Brain pericyte (primary cell): Measurements from ENCODE around the gene CDC14A.
"Not testable (repeated sequence)": the region's sequence is repeated elsewhere in the genome, so short reads cannot be mapped to it uniquely, and the experiment has no call there.

Source experiments
- DNase-seq: peaks from one replicate; pipeline ENCODE4 v3.0.0-alpha.2; 2012; ENCODE audit warnings: low read depth, low spot score

Gene CDC14A

DNA sequence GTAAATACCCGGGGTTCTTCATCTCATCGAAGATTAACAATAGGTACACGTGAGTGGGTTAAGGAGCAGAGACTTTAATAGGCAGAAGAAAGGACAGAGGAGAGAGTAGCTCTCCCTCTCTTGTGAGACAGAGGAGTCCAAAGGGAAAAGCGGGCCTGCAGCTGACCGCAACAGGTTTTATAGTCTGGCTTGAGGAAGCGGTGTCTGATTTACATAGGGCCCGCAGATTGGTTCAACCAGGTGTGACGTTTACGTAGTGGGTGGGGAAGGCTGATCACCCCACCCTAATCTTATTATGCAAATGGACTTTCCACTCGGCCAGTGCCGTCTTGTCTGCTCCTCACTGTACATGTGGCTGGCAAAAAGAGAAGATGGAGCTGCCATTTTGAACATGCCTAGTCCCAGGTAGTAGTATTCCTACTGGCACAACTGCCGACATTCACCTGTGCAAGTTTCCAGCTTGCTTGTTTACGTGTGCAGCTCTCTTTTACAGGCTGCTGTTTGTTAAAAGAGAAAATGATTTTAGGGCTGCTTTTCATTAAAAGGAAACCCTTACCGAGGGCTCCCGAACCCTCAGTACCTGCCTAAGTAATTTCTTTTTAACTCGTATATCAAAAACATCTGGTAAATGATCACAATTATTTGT, 10.6 kb downstream of the CDC14A start:
- no peak for DNase-seq

GRCh38 chr1:100363831-100364230, 11.5 kb downstream of the CDC14A start:
- no peak for DNase-seq

- no peak for DNase-seq
These were observed 12.4 kb downstream of the CDC14A start for GRCh38 chr1:100364697-100365096.

DNA sequence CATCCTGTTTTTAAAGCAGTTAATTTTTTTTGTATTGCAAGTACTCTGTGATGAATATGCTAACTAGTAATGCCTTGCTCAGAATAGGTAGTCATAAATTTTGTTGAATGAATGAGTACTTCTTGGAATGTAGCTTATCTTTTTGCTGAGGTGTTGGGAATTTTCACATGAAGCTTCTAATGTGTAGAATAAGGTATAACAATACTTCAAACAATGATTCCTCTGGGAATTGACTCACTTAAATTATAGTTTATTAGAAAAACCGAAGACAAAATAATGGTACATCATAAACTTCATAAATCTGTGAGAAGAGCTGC, 13.9 kb downstream of the CDC14A start:
- no peak for DNase-seq

GRCh38 chr1:100369339-100369738, 17.0 kb downstream of the CDC14A start:
- DNase-seq = not testable (repeated sequence)

- DNase-seq = not testable (repeated sequence)
These were observed 21.6 kb downstream of the CDC14A start for GRCh38 chr1:100373953-100374352.

- not testable (repeated sequence) for DNase-seq
These were observed 24.6 kb downstream of the CDC14A start for GRCh38 chr1:100376890-100377289.

GRCh38 chr1:100377590-100378361, 25.5 kb downstream of the CDC14A start:
- DNase-seq = no peak

- DNase-seq = no peak
These were observed 26.6 kb downstream of the CDC14A start for GRCh38 chr1:100378956-100379355.

- no peak for DNase-seq
These were observed 28.3 kb downstream of the CDC14A start for GRCh38 chr1:100380635-100381034.

- no peak for DNase-seq
These were observed 30.4 kb downstream of the CDC14A start for GRCh38 chr1:100382657-100383056.

DNA sequence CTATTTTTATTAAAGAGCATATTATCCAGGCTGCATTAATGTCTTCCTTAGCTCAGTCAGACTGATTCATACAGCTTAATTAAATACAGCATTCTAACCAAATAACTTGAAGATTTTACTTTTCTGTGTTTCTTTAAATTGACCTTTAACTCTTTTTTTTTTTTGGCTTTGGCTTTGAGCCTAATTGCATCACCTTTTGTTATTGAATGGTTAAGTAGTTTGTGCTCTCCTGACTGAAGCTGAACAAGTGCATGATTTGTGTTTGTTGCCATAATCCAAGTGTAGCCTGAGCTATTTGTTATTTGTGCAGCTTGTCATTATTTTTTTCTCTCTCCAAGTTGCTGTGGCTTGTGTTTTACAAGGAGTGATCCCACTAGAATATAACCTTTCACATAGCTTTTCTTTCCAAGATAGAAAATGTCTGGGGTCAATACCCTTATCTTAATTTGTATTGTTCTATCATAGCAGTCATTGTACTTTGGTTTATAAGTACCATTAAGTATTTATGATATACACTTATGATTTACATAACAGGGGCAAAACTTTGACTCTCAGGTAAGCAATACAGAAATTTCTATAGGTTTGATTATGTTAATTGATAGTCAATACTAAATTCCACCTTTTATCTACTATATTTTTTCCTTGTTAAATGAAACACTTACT, 31.6 kb downstream of the CDC14A start:
- DNase-seq = no peak

GRCh38 chr1:100387209-100387608, 34.9 kb downstream of the CDC14A start:
- no peak for DNase-seq

DNA sequence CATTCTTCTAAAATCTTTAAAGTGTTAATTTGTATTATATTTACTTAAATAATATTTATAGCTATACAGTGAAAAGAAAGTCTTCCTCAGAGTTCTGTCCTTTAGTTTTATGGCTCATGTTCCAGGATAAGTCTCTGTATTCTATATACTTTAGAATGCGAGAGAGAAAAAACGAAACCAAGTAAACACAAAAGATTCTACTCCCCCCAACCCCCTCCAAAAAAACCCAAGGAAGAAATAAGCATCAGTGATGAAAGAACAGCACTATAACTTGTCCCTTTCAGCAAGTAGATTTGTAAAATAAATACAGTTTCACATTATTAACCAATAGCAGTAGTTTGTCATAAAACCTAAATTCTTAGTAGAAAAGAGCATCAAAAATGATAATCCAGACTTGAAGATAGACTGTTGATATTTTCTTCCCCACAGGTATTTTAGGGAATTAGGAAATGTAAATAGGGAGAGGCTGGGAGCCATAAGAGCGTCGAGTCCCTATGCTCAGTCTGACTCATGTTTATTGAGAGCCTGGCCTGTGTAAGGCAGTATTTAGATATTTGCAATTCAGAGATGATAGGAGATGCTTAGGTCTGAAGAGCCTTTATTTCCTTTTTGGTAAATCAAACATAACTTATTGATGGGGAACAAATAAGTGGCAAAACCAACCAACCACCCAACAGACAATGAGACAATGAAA, 35.5 kb downstream of the CDC14A start:
- DNase-seq = no peak

DNA sequence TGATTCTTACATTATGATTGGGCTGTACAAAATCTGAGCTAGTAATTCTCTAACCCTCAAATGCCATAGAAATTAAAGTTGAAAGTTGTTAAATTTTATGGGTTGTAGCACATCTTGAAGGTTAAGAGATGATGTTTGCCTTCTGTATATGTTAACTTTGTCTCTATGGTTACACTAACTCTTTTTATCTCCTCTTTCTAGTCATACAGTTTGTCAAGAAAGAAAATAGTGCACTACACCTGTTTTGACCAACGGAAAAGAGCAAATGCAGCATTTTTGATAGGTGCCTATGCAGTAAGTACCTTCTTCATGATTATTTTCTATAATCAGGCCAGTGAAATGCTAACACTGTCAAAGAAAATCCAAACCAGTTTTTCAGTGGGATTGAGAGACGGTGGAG, 38.2 kb downstream of the CDC14A start:
- DNase-seq = no peak

DNA sequence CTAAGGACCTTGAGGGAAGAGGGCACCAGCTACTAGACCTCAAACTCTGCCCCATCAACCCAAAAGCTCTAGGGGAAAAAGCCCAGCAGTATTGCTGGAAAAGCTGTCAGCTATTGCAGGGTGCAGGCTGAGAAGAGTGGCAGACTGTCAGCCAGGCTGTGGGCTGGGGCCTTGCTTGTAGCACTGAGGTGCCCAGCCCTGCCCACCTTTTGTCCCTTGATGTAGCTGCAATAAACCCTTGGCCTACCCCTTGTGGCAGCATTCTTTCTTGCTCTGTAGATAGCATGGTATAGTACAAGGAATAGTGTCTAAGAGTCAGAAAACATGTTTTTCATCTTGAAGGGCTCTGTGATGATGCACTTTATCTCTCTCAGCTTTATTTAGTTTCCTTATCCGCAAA, 39.4 kb downstream of the CDC14A start:
- DNase-seq = no peak

GRCh38 chr1:100392756-100393155, 40.5 kb downstream of the CDC14A start:
- no peak for DNase-seq

GRCh38 chr1:100394285-100394684, 42.0 kb downstream of the CDC14A start:
- DNase-seq = no peak

- no peak for DNase-seq
These were observed 43.6 kb downstream of the CDC14A start for GRCh38 chr1:100395913-100396312.

GRCh38 chr1:100396651-100397050, 44.3 kb downstream of the CDC14A start:
- no peak for DNase-seq

- no peak for DNase-seq
These were observed 45.4 kb downstream of the CDC14A start for GRCh38 chr1:100397681-100398080.

- DNase-seq = no peak
These were observed 46.3 kb downstream of the CDC14A start for GRCh38 chr1:100398648-100399047.
